ENCODE results near the gene COL17A1. TPM values are rescaled to one million over a fixed set of nuclear protein-coding genes. Genes with fewer than 3 reads are reported as not detected.

Gene COL17A1
- total RNA-seq, 2 donors from 2014 or later, result 3.6 TPM; not detected in 1

- TF ChIP-seq CTCF (IDR thresholded peaks at IDR 0.05) (no peak), POLR2A (IDR thresholded peaks at IDR 0.05) (no peak)
- Histone ChIP-seq H3K27ac (peak overlapping the region in 3 of 4 donors; percentile 96 to 100 (median 98)), H3K4me3 (no peak overlapping the region), H3K27me3 (no peaks in the 10 kb centered on the region), H3K36me3 (replicated peaks in 1 of 2; ENCODE audit: insufficient read depth in 1 of 2, low read depth in 2 of 2) (no peaks in the 10 kb centered on the region), H3K4me1 (peaks cover 8% of the 10 kb centered on the region), H3K9me3 (no peaks in the 10 kb centered on the region)
- ATAC-seq (no peak), DNase-seq (no peak)
- WGBS, 2 donors, result 85 to 89% methylated on average over 3 of the region's 3 CpGs
- intact Hi-C loops (cut with DNase I), result no loop called here
These were observed 34.3 kb upstream of the COL17A1 start for GRCh38 chr10:104119996-104120395.

GRCh38 chr10:104117839-104118323, 32.2 kb upstream of the COL17A1 start:
- intact Hi-C loops (cut with DNase I), result no loop called here
- peaks cover 8% of the 10 kb centered on the region for H3K4me1 ChIP-seq
- no peaks in the 10 kb centered on the region for H3K36me3 ChIP-seq (replicated peaks in 1 of 2; ENCODE audit: insufficient read depth in 1 of 2, low read depth in 2 of 2)
- TF ChIP-seq POLR2A (IDR thresholded peaks at IDR 0.05) (no peak), CTCF (IDR thresholded peaks at IDR 0.05) (no peak)
- WGBS, 2 donors, result 86 to 92% methylated on average over 4 of the region's 4 CpGs
- DNase-seq (no peak), ATAC-seq (no peak)
- no peak overlapping the region for H3K4me3 ChIP-seq
- H3K27me3 ChIP-seq, result no peaks in the 10 kb centered on the region
- no peak overlapping the region for H3K27ac ChIP-seq
- H3K9me3 ChIP-seq, result no peaks in the 10 kb centered on the region

- H3K4me3 ChIP-seq, result no peak overlapping the region
- no peak for TF ChIP-seq CTCF (IDR thresholded peaks at IDR 0.05)
- TF ChIP-seq POLR2A (IDR thresholded peaks at IDR 0.05), result no peak
- WGBS, 2 donors, result 24 to 44% methylated on average over 1 of the region's 1 CpG
- H3K4me1 ChIP-seq, result no peaks in the 10 kb centered on the region
- H3K36me3 ChIP-seq (replicated peaks in 1 of 2; ENCODE audit: insufficient read depth in 1 of 2, low read depth in 2 of 2), result no peaks in the 10 kb centered on the region
- no peaks in the 10 kb centered on the region for H3K27me3 ChIP-seq
- no peak overlapping the region for H3K27ac ChIP-seq
- intact Hi-C loops (cut with DNase I), result no loop called here
- H3K9me3 ChIP-seq, result no peaks in the 10 kb centered on the region
- ATAC-seq (no peak), DNase-seq (no peak)
These were observed 27.8 kb upstream of the COL17A1 start for GRCh38 chr10:104113376-104113956.

GRCh38 chr10:104109908-104110662, 24.4 kb upstream of the COL17A1 start:
- Histone ChIP-seq H3K27me3 (no peaks in the 10 kb centered on the region), H3K36me3 (replicated peaks in 1 of 2; ENCODE audit: insufficient read depth in 1 of 2, low read depth in 2 of 2) (no peaks in the 10 kb centered on the region), H3K4me3 (no peak overlapping the region), H3K4me1 (no peaks in the 10 kb centered on the region), H3K27ac (no peak overlapping the region), H3K9me3 (no peaks in the 10 kb centered on the region)
- WGBS, 2 donors, result 49 to 56% methylated on average over 3 of the region's 3 CpGs
- no peak for ATAC-seq
- no peak for TF ChIP-seq CTCF (IDR thresholded peaks at IDR 0.05)
- no peak for TF ChIP-seq POLR2A (IDR thresholded peaks at IDR 0.05)
- intact Hi-C loops (cut with DNase I), result no loop called here
- no peak for DNase-seq
